Activated naive CD4-positive, alpha-beta T cell treated with anti-CD3 and anti-CD28 coated beads, Interleukin-2, amount 10 ng/mL, durations not matched to agents 7 days and 5 days (primary cell): Measurements from ENCODE around the gene CPNE4.
"Not testable (repeated sequence)": the region's sequence is repeated elsewhere in the genome, so short reads cannot be mapped to it uniquely, and the experiment has no call there.

ENCODE experiments used
- CTCF ChIA-PET: fragments of 350-600 bp; sonication (Branson Sonifier 250); formaldehyde crosslinking; loops from one replicate; lab custom pipeline; 2021; ENCODE audit warnings: antibody characterized with exemption; lab: Charles Lee
- DNase-seq: peaks from one replicate; pipeline ENCODE4 v3.0.0-alpha.2; 2020
- H3K27ac Mint-ChIP-seq: one replicate; pipeline ENCODE4 v1.8.0; 2021; ENCODE audit warnings: mild to moderate bottlenecking, moderate library complexity, mixed read lengths
- H3K27me3 Mint-ChIP-seq: one replicate; pipeline ENCODE4 v1.8.0; 2021; ENCODE audit warnings: mild to moderate bottlenecking, mixed read lengths
- H3K36me3 Mint-ChIP-seq: one replicate; pipeline ENCODE4 v1.8.0; 2021; ENCODE audit warnings: mixed read lengths
- H3K4me1 Mint-ChIP-seq: one replicate; pipeline ENCODE4 v1.8.0; 2021; ENCODE audit warnings: mixed read lengths
- H3K4me3 Mint-ChIP-seq: one replicate; pipeline ENCODE4 v1.8.0; 2021; ENCODE audit warnings: mild to moderate bottlenecking, moderate library complexity, mixed read lengths
- H3K9me3 Mint-ChIP-seq: one replicate; pipeline ENCODE4 v1.8.0; 2021; ENCODE audit warnings: mixed read lengths

Gene CPNE4

GRCh38 chr3:132004571-132004970 lies 30.2 kb downstream of the CPNE4 start:
- Mint-ChIP-seq H3K27me3 (no peaks in the 10 kb centered on the region), H3K27ac (no peak overlapping the region), H3K36me3 (no peaks in the 10 kb centered on the region), H3K9me3 (no peaks in the 10 kb centered on the region), H3K4me3 (no peak overlapping the region), H3K4me1 (no peaks in the 10 kb centered on the region)
- CTCF ChIA-PET, result no interaction called here
- no peak for DNase-seq

- CTCF ChIA-PET, result no interaction called here
- no peaks in the 10 kb centered on the region for H3K36me3 Mint-ChIP-seq
- H3K9me3 Mint-ChIP-seq, result no peaks in the 10 kb centered on the region
- no peaks in the 10 kb centered on the region for H3K27me3 Mint-ChIP-seq
- H3K27ac Mint-ChIP-seq, result no peak overlapping the region
- DNase-seq, result no peak
- no peak overlapping the region for H3K4me3 Mint-ChIP-seq
- no peaks in the 10 kb centered on the region for H3K4me1 Mint-ChIP-seq
Measured at GRCh38 chr3:132003685-132004084, 31.1 kb downstream of the CPNE4 start.

- Mint-ChIP-seq H3K4me1 (no peaks in the 10 kb centered on the region), H3K4me3 (no peak overlapping the region), H3K27ac (no peak overlapping the region), H3K9me3 (no peaks in the 10 kb centered on the region), H3K36me3 (no peaks in the 10 kb centered on the region), H3K27me3 (no peaks in the 10 kb centered on the region)
- CTCF ChIA-PET, result no interaction called here
- DNase-seq, result no peak
Measured at GRCh38 chr3:132001999-132002398, 32.8 kb downstream of the CPNE4 start.

GRCh38 chr3:132001036-132001435 lies 33.8 kb downstream of the CPNE4 start:
- no peaks in the 10 kb centered on the region for H3K27me3 Mint-ChIP-seq
- no peaks in the 10 kb centered on the region for H3K4me1 Mint-ChIP-seq
- H3K36me3 Mint-ChIP-seq, result no peaks in the 10 kb centered on the region
- no peak overlapping the region for H3K4me3 Mint-ChIP-seq
- CTCF ChIA-PET, result no interaction called here
- no peak for DNase-seq
- no peak overlapping the region for H3K27ac Mint-ChIP-seq
- no peaks in the 10 kb centered on the region for H3K9me3 Mint-ChIP-seq

- no peaks in the 10 kb centered on the region for H3K36me3 Mint-ChIP-seq
- no peak overlapping the region for H3K27ac Mint-ChIP-seq
- H3K27me3 Mint-ChIP-seq, result no peaks in the 10 kb centered on the region
- no peaks in the 10 kb centered on the region for H3K9me3 Mint-ChIP-seq
- DNase-seq, result no peak
- H3K4me3 Mint-ChIP-seq, result no peak overlapping the region
- CTCF ChIA-PET, result no interaction called here
- H3K4me1 Mint-ChIP-seq, result no peaks in the 10 kb centered on the region
Measured at GRCh38 chr3:131998027-131998426, 36.8 kb downstream of the CPNE4 start.

- H3K36me3 Mint-ChIP-seq, result no peaks in the 10 kb centered on the region
- DNase-seq, result no peak
Measured at GRCh38 chr3:131995891-131996290, 38.9 kb downstream of the CPNE4 start.

GRCh38 chr3:131989318-131989717 lies 45.5 kb downstream of the CPNE4 start:
- CTCF ChIA-PET, result no interaction called here
- no peaks in the 10 kb centered on the region for H3K27me3 Mint-ChIP-seq
- no peaks in the 10 kb centered on the region for H3K4me1 Mint-ChIP-seq

More at GRCh38 chr3:131995891-131996290, 38.9 kb downstream of the CPNE4 start:
- Mint-ChIP-seq H3K9me3 (peaks cover 5% of the 10 kb centered on the region), H3K27me3 (no peaks in the 10 kb centered on the region), H3K4me1 (no peaks in the 10 kb centered on the region), H3K4me3 (no peak overlapping the region), H3K27ac (no peak overlapping the region)
- CTCF ChIA-PET, result no interaction called here

GRCh38 chr3:131988209-131988608 lies 46.6 kb downstream of the CPNE4 start:
- H3K4me1 Mint-ChIP-seq, result no peaks in the 10 kb centered on the region
- H3K27me3 Mint-ChIP-seq, result no peaks in the 10 kb centered on the region
- H3K36me3 Mint-ChIP-seq, result no peaks in the 10 kb centered on the region
- no peak for DNase-seq
- CTCF ChIA-PET, result no interaction called here
- H3K27ac Mint-ChIP-seq, result no peak overlapping the region
- peaks cover 7% of the 10 kb centered on the region for H3K9me3 Mint-ChIP-seq
- no peak overlapping the region for H3K4me3 Mint-ChIP-seq

More at GRCh38 chr3:131989318-131989717, 45.5 kb downstream of the CPNE4 start:
- DNase-seq, result no peak
- Mint-ChIP-seq H3K9me3 (peaks cover 7% of the 10 kb centered on the region), H3K4me3 (no peak overlapping the region), H3K36me3 (no peaks in the 10 kb centered on the region), H3K27ac (no peak overlapping the region)

GRCh38 chr3:131983689-131984088 lies 51.1 kb downstream of the CPNE4 start:
- Mint-ChIP-seq H3K27me3 (no peaks in the 10 kb centered on the region), H3K36me3 (no peaks in the 10 kb centered on the region), H3K27ac (no peak overlapping the region), H3K4me1 (no peaks in the 10 kb centered on the region), H3K9me3 (no peaks in the 10 kb centered on the region), H3K4me3 (no peak overlapping the region)
- CTCF ChIA-PET, result no interaction called here
- DNase-seq, result no peak

- no peaks in the 10 kb centered on the region for H3K27me3 Mint-ChIP-seq
- no peaks in the 10 kb centered on the region for H3K36me3 Mint-ChIP-seq
- DNase-seq, result no peak
- no peak overlapping the region for H3K27ac Mint-ChIP-seq
- H3K4me1 Mint-ChIP-seq, result no peaks in the 10 kb centered on the region
- no peak overlapping the region for H3K4me3 Mint-ChIP-seq
- H3K9me3 Mint-ChIP-seq, result no peaks in the 10 kb centered on the region
- CTCF ChIA-PET, result no interaction called here
Measured at GRCh38 chr3:131981323-131981722, 53.5 kb downstream of the CPNE4 start.

GRCh38 chr3:131976448-131976847 lies 58.4 kb downstream of the CPNE4 start:
- CTCF ChIA-PET, result interaction anchor here (0.7 kb wide), 1 partner anchor 53 kb away, joined by 4 read pairs; no protein-coding TSS in a partner anchor
- Mint-ChIP-seq H3K27me3 (no peaks in the 10 kb centered on the region), H3K9me3 (no peaks in the 10 kb centered on the region), H3K36me3 (no peaks in the 10 kb centered on the region), H3K4me1 (no peaks in the 10 kb centered on the region), H3K4me3 (no peak overlapping the region), H3K27ac (no peak overlapping the region)
- no peak for DNase-seq

- H3K36me3 Mint-ChIP-seq, result no peaks in the 10 kb centered on the region
- H3K27me3 Mint-ChIP-seq, result no peaks in the 10 kb centered on the region
- no peaks in the 10 kb centered on the region for H3K9me3 Mint-ChIP-seq
- H3K4me1 Mint-ChIP-seq, result no peaks in the 10 kb centered on the region
- CTCF ChIA-PET, result no interaction called here
- no peak for DNase-seq
- H3K4me3 Mint-ChIP-seq, result no peak overlapping the region
- H3K27ac Mint-ChIP-seq, result no peak overlapping the region
Measured at GRCh38 chr3:131975047-131975446, 59.8 kb downstream of the CPNE4 start.

- CTCF ChIA-PET, result no interaction called here
- no peaks in the 10 kb centered on the region for H3K9me3 Mint-ChIP-seq
- H3K27ac Mint-ChIP-seq, result no peak overlapping the region
- H3K4me1 Mint-ChIP-seq, result no peaks in the 10 kb centered on the region
- no peak for DNase-seq
- H3K4me3 Mint-ChIP-seq, result no peak overlapping the region
- no peaks in the 10 kb centered on the region for H3K36me3 Mint-ChIP-seq
- H3K27me3 Mint-ChIP-seq, result no peaks in the 10 kb centered on the region
Measured at GRCh38 chr3:131973731-131974130, 61.1 kb downstream of the CPNE4 start.

- H3K36me3 Mint-ChIP-seq, result no peaks in the 10 kb centered on the region
- H3K4me1 Mint-ChIP-seq, result no peaks in the 10 kb centered on the region
- no peak overlapping the region for H3K4me3 Mint-ChIP-seq
- CTCF ChIA-PET, result no interaction called here
- no peak for DNase-seq
- no peak overlapping the region for H3K27ac Mint-ChIP-seq
- no peaks in the 10 kb centered on the region for H3K9me3 Mint-ChIP-seq
- no peaks in the 10 kb centered on the region for H3K27me3 Mint-ChIP-seq
Measured at GRCh38 chr3:131972550-131972949, 62.3 kb downstream of the CPNE4 start.

GRCh38 chr3:131972091-131972490 lies 62.7 kb downstream of the CPNE4 start:
- CTCF ChIA-PET, result no interaction called here
- Mint-ChIP-seq H3K27ac (no peak overlapping the region), H3K36me3 (no peaks in the 10 kb centered on the region), H3K4me1 (no peaks in the 10 kb centered on the region), H3K9me3 (no peaks in the 10 kb centered on the region), H3K4me3 (no peak overlapping the region), H3K27me3 (no peaks in the 10 kb centered on the region)
- no peak for DNase-seq

- H3K36me3 Mint-ChIP-seq, H3K9me3 Mint-ChIP-seq, CTCF ChIA-PET, DNase-seq, H3K27me3 Mint-ChIP-seq, H3K27ac Mint-ChIP-seq, H3K4me3 Mint-ChIP-seq, H3K4me1 Mint-ChIP-seq: not testable (repeated sequence)
Measured at GRCh38 chr3:131963442-131963841, 71.4 kb downstream of the CPNE4 start.
